H9 (cell line): ENCODE results near the gene DELE1. TPM values are rescaled to one million over a fixed set of nuclear protein-coding genes. Genes with fewer than 3 reads are reported as not detected.

Experiments used
- DNase-seq: peaks from one replicate; pipeline ENCODE4 v3.0.0-alpha.2; 2017
- H2AFZ ChIP-seq: one replicate; pipeline ENCODE4 v1.6.1; 2013; ENCODE audit warnings: mild to moderate bottlenecking, low read length, control low read depth, moderate library complexity
- H2AK5ac ChIP-seq: 2 replicates; pipeline ENCODE4 v1.6.1; 2013; ENCODE audit warnings: low read length, control low read depth, mixed read lengths; ENCODE audit not compliant: insufficient read length
- H2BK120ac ChIP-seq: one replicate; pipeline ENCODE4 v1.6.1; 2013; ENCODE audit warnings: low read depth, mild to moderate bottlenecking, low read length, control low read depth, inconsistent platforms; ENCODE audit not compliant: poor library complexity, severe bottlenecking
- H2BK12ac ChIP-seq: 2 replicates; pipeline ENCODE4 v1.6.1; 2013; ENCODE audit warnings: low read length, control low read depth, mixed read lengths, low read depth; ENCODE audit not compliant: insufficient read length
- H2BK15ac ChIP-seq: 2 replicates; pipeline ENCODE4 v1.6.1; 2013; ENCODE audit warnings: low read depth, low read length, control low read depth
- H2BK20ac ChIP-seq: one replicate; pipeline ENCODE4 v1.6.1; 2013; ENCODE audit warnings: low read depth, mild to moderate bottlenecking, low read length, control low read depth, inconsistent platforms; ENCODE audit not compliant: poor library complexity, severe bottlenecking
- H2BK5ac ChIP-seq: 2 replicates; pipeline ENCODE4 v1.6.1; 2013; ENCODE audit warnings: low read length, control low read depth, mixed read lengths; ENCODE audit not compliant: insufficient read length
- H3K14ac ChIP-seq: 2 replicates; pipeline ENCODE4 v1.6.1; 2013; ENCODE audit warnings: low read length, control low read depth; ENCODE audit not compliant: insufficient read depth
- H3K18ac ChIP-seq: 2 replicates; pipeline ENCODE4 v1.6.1; 2013; ENCODE audit warnings: low read depth, mild to moderate bottlenecking, mixed read lengths, low read length, control low read depth; ENCODE audit not compliant: insufficient read length
- H3K23ac ChIP-seq: 2 replicates; pipeline ENCODE4 v1.6.1; 2013; ENCODE audit warnings: low read length, control low read depth, mixed read lengths, low read depth; ENCODE audit not compliant: insufficient read length
- H3K23me2 ChIP-seq: 2 replicates; pipeline ENCODE4 v1.6.1; 2013; ENCODE audit warnings: low read depth, mild to moderate bottlenecking, mixed read lengths, low read length, control low read depth; ENCODE audit not compliant: insufficient read length, poor library complexity, severe bottlenecking
- H3K27ac ChIP-seq: 2 replicates; pipeline ENCODE4 v1.5.1; 2013; ENCODE audit warnings: low read length, control low read depth, mixed read lengths, low read depth; ENCODE audit not compliant: insufficient read length
- H3K27me3 ChIP-seq: 2 replicates; pipeline ENCODE4 v1.6.1; 2013; ENCODE audit warnings: low read length, control low read depth, inconsistent platforms; ENCODE audit not compliant: insufficient read depth
- H3K4ac ChIP-seq: 2 replicates; pipeline ENCODE4 v1.6.1; 2013; ENCODE audit warnings: low read depth, mild to moderate bottlenecking, control low read depth, inconsistent platforms, low read length, moderate library complexity
- H3K4me1 ChIP-seq: 2 replicates; pipeline ENCODE4 v1.6.1; 2013; ENCODE audit warnings: low read length, control low read depth, inconsistent platforms; ENCODE audit not compliant: insufficient read depth
- H3K4me2 ChIP-seq: 2 replicates; pipeline ENCODE4 v1.6.1; 2013; ENCODE audit warnings: low read length, control low read depth, mixed read lengths; ENCODE audit not compliant: insufficient read length, insufficient read depth
- H3K56ac ChIP-seq: 2 replicates; pipeline ENCODE4 v1.6.1; 2013; ENCODE audit warnings: low read depth, mild to moderate bottlenecking, mixed read lengths, low read length, control low read depth; ENCODE audit not compliant: insufficient read length
- H3K79me1 ChIP-seq: 2 replicates; pipeline ENCODE4 v1.6.1; 2013; ENCODE audit warnings: low read depth, mild to moderate bottlenecking, moderate library complexity, low read length, control low read depth, inconsistent platforms; ENCODE audit not compliant: insufficient read depth, poor library complexity, severe bottlenecking
- H3K79me2 ChIP-seq: 2 replicates; pipeline ENCODE4 v1.6.1; 2013; ENCODE audit warnings: low read length, control low read depth, inconsistent platforms; ENCODE audit not compliant: insufficient read depth
- H3K9ac ChIP-seq: 2 replicates; pipeline ENCODE4 v1.6.1; 2013; ENCODE audit warnings: low read length, control low read depth, mixed read lengths; ENCODE audit not compliant: insufficient read length; ENCODE audit errors: extremely low read depth
- H3K9me3 ChIP-seq: one replicate; pipeline ENCODE4 v1.6.1; 2013; ENCODE audit warnings: low read depth, low read length, inconsistent platforms; ENCODE audit not compliant: control insufficient read depth
- H3T11ph ChIP-seq: one replicate; pipeline ENCODE4 v1.6.1; 2013; ENCODE audit warnings: mild to moderate bottlenecking, low read length, control low read depth, inconsistent platforms
- H4K20me1 ChIP-seq: one replicate; pipeline ENCODE4 v1.6.1; 2013; ENCODE audit not compliant: control insufficient read depth, insufficient read length, insufficient read depth
- H4K5ac ChIP-seq: 2 replicates; pipeline ENCODE4 v1.6.1; 2013; ENCODE audit warnings: low read depth, mild to moderate bottlenecking, mixed read lengths, low read length, control low read depth; ENCODE audit not compliant: insufficient read length
- H4K8ac ChIP-seq: replicated peaks from 2 replicates; pipeline ENCODE4 v1.6.1; 2013; ENCODE audit warnings: low read length, control low read depth, mixed read lengths, low read depth; ENCODE audit not compliant: insufficient read length
- H4K91ac ChIP-seq: 2 replicates; pipeline ENCODE4 v1.6.1; 2013; ENCODE audit warnings: low read depth, mild to moderate bottlenecking, moderate library complexity, mixed read lengths, low read length, control low read depth; ENCODE audit not compliant: insufficient read length
- H3K27ac Mint-ChIP-seq, 3 experiments: 2 replicates in 2 of 3; 3 replicates in 1 of 3; pipeline ENCODE4 v1.8.0; 2020 to 2021; ENCODE audit warnings: mixed read lengths in 3 of 3, mild to moderate bottlenecking in 1 of 3, moderate library complexity in 1 of 3
- H3K27me3 Mint-ChIP-seq: 2 replicates; pipeline ENCODE4 v1.8.0; 2021; ENCODE audit warnings: low read depth, mild to moderate bottlenecking, moderate library complexity, mixed read lengths
- H3K36me3 Mint-ChIP-seq, 3 experiments: 2 replicates in 2 of 3; 3 replicates in 1 of 3; pipeline ENCODE4 v1.8.0; 2020 to 2021; ENCODE audit warnings: low read depth in 3 of 3, mixed read lengths in 3 of 3; ENCODE audit not compliant: insufficient read depth in 1 of 3
- H3K4me1 Mint-ChIP-seq, 2 experiments: 2 replicates each; pipeline ENCODE4 v1.8.0; 2020; ENCODE audit warnings: mixed read lengths in 2 of 2
- H3K4me3 Mint-ChIP-seq, 2 experiments: 2 replicates in 1 of 2; 3 replicates in 1 of 2; pipeline ENCODE4 v1.8.0; 2020 to 2021; ENCODE audit warnings: mild to moderate bottlenecking in 2 of 2, mixed read lengths in 2 of 2, moderate library complexity in 1 of 2
- H3K9me3 Mint-ChIP-seq, 2 experiments: 2 replicates in 1 of 2; 3 replicates in 1 of 2; pipeline ENCODE4 v1.8.0; 2020; ENCODE audit warnings: mild to moderate bottlenecking in 2 of 2, mixed read lengths in 2 of 2, moderate library complexity in 1 of 2
- CTCF ChIP-seq: fragments of 200-600 bp; sonication (generic); conservative IDR thresholded peaks from 3 replicates; pipeline ENCODE4 v1.8.0; 2021; ENCODE audit warnings: antibody characterized with exemption, mild to moderate bottlenecking
- WGBS: extraction: QIAGEN DNeasy Blood & Tissue Kit; methylation state at CpG from one replicate; pipeline ENCODE4 v1.1.7; 2013; ENCODE audit warnings: missing lambda C conversion rate, low lambda C conversion rate, mixed read lengths; ENCODE audit not compliant: insufficient read length; ENCODE audit errors: extremely low coverage; 5-methylcytosine and 5-hydroxymethylcytosine counted together
- total RNA-seq: library from RNA; stranded (reverse); gene quantifications from 2 replicates; pipeline ENCODE4 v1.2.1, GENCODE V29; 2021

DELE1 gene
- total RNA-seq, 1 experiment from 2014 or later = 75.3 TPM

- H4K20me1 ChIP-seq = no peaks in the 10 kb centered on the region
- no peak overlapping the region for H3K9ac ChIP-seq
- no peak overlapping the region for H2BK15ac ChIP-seq
- no peak overlapping the region for H4K91ac ChIP-seq
- H3K14ac ChIP-seq = no peak overlapping the region
- no peaks in the 10 kb centered on the region for H3K9me3 ChIP-seq
- no peak overlapping the region for H2BK12ac ChIP-seq
- WGBS = no CpG with 5 or more reads among the region's 6 CpGs
- H2BK120ac ChIP-seq = no peak overlapping the region
- H3K18ac ChIP-seq = no peak overlapping the region
- peak; percentile 33; the same call in 2 of the 3 replicates for TF ChIP-seq CTCF
- H3K9me3 Mint-ChIP-seq = no peaks in the 10 kb centered on the region; a peak in 1 of 5 replicates
- peaks cover 51% of the 10 kb centered on the region for H3K27me3 Mint-ChIP-seq
- H2BK20ac ChIP-seq = no peak overlapping the region
- no peaks in the 10 kb centered on the region for H3K36me3 Mint-ChIP-seq
- H3K4me1 Mint-ChIP-seq = peaks cover 20 to 24% of the 10 kb centered on the region in 2 experiments
- no peak overlapping the region for H3K4ac ChIP-seq
- H3K4me1 ChIP-seq = peaks cover 2% of the 10 kb centered on the region; the same call in 1 of the 2 replicates
- DNase-seq = peak; percentile 70
- no peak overlapping the region for H4K8ac ChIP-seq
- no peaks in the 10 kb centered on the region for H3K79me1 ChIP-seq
- no peaks in the 10 kb centered on the region for H3K79me2 ChIP-seq
- no peak overlapping the region for H3K4me2 ChIP-seq
- no peak overlapping the region for H3K23ac ChIP-seq
- H2AFZ ChIP-seq = no peak overlapping the region
- H3T11ph ChIP-seq = no peak overlapping the region
- H3K27ac Mint-ChIP-seq = no peak overlapping the region; a peak in 1 of 7 replicates
- H3K56ac ChIP-seq = no peak overlapping the region
- no peak overlapping the region for H3K27ac ChIP-seq
- peaks cover 4% of the 10 kb centered on the region for H3K23me2 ChIP-seq
- H2AK5ac ChIP-seq = no peak overlapping the region
- H3K27me3 ChIP-seq = no peaks in the 10 kb centered on the region; the same call in 1 of the 2 replicates
- no peak overlapping the region for H4K5ac ChIP-seq
- H3K4me3 Mint-ChIP-seq = no peak overlapping the region
- H2BK5ac ChIP-seq = no peak overlapping the region
These were observed 7.8 kb upstream of the DELE1 start for GRCh38 chr5:141915881-141916336.
